Inflammatory macrophage treated with lipopolysaccharide for 4 hours (primary cell): ENCODE measurements around the gene TUBGCP2.

ENCODE experiments used
- DNase-seq: peaks from one replicate; pipeline ENCODE4 v3.0.0-alpha.2; 2020

TUBGCP2 gene

GRCh38 chr10:133339708-133340380 is 31.2 kb upstream of the TUBGCP2 start:
- no peak for DNase-seq

DNA sequence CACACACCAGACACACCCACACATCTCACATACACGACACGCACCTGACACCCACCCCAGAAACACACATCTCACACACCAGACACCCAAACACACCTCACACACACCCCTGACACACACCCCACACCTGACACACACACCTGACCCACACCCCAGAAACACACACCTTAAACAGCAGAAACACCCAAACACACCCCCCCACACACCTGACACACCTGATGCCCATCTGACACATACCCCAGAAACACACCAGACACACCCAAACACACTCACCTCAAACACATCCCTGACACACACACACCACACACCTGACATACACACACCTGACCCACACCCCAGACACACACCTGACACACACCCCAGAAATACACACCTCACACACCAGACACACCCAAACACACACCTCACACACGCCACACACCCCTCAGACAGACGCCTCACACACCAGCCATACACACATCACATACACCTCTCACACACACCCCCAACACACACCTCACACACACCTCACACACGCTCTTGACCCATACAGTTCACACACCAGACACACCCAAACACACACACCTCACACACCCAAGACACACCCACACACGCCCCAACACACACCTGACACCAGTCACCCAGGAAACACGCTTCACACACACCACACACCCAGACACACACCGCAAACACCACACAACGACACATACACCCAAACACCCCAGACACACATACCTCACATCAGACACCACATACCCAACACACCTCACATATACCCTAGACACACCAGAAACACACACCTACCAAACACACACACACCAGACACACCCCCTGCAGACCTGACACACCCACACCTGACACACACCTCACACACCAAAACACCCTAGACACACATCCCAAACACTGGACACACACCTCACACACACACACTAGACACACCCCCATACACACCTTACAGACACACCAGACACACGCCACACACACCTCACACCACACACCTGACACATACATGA is 29.7 kb upstream of the TUBGCP2 start:
- no peak for DNase-seq

DNA sequence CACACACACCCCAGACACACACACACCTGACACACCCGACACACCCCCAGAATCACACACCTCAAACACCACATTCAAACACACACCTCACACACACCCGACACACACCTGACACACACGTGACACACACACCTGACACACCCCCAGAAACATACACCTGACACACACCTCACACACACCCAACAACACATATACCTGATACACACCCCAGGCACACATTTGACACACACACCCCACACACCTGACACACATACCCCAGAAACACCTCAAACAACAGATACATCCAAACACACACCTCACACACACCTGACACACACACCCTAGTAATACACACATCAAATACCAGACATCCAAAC is 28.7 kb upstream of the TUBGCP2 start:
- DNase-seq = no peak

DNA sequence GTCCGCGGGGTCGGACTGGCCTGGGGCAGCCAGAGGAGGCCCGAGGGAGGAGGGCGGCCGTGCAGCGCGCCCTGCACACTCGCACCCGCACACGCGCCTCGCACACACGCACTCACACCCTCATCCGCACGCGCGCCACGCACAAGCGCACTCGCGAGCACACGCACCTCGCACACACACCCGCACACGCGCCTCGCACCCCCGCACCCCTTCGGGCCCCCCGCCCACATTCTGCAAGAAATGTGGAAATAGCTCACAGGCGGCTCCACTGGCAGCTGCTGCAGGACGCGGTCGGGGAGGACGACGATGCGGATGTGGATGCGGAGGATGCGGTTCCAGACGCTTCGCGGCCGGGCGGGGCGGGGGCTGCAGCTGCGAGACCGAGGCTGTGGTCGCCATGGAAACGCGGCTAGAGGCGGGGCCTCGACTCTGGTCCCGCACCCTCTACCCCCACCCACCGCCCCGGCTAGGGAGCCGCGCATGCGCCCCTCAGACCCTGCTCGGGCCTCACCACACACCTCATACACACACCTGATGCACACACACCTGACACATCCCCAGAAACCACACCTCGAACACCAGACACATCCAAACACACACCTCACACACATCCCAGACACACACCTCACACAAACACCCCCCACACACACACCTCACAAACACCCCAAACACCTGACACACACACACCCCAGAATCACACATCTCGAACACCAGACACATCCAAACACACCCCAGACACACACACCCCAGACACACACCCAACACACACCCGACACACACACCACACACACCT is 28.1 kb upstream of the TUBGCP2 start, which contains the start of gene CALY:
Gene CALY (minus strand): TSS at position 320 of the 793 bp plus-strand sequence. CDS start 7,907 bp downstream, outside the sequence.
- no peak for DNase-seq

GRCh38 chr10:133336118-133336576 is 27.5 kb upstream of the TUBGCP2 start:
- no peak for DNase-seq

DNA sequence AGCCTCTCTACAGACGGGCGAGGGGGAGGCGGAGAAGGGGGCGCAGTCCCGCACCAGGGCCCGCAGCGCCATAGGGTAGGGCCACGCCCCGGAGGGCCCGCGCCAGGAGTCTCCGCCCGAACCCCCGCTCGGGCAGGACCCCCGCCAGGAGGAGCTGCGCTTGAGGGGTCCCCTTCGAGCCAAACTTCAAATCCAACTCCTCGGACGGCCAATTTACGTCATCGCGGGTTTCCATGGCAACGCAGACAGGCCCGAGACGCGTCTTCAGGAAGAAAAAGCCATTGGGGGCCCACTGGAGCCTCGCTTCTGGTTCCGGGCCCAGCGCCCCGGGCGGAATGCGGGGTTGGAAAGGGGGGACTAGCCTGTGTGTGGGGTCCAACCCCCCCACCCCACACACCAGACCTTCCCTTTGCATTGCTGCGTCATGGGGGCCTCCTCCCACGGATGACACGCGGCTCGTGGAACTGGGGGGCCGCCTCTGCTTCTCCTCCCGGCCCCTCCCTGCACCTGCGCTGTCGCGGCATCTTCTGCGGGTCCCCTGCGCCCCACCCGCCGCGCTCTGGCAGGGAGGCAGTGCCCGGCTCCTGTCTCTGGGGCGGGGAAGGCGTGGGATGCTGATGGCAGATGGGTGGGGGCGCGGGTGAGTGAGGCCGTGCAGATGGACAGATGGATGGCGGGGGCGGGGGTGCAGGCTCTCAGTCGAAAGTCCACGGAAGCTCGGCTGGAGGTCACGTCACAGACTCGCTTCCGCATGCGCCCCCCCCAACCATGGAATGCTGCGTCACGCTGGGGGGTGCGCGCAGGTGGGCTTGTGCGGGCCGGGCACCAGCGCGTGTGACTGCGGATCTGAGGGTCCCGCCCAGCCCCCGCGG is 26.8 kb upstream of the TUBGCP2 start:
- peak; percentile 52 for DNase-seq

- DNase-seq = no peak
Measured at GRCh38 chr10:133334503-133335245, 26.0 kb upstream of the TUBGCP2 start.

GRCh38 chr10:133332936-133333699 is 24.4 kb upstream of the TUBGCP2 start:
- DNase-seq = no peak

DNA sequence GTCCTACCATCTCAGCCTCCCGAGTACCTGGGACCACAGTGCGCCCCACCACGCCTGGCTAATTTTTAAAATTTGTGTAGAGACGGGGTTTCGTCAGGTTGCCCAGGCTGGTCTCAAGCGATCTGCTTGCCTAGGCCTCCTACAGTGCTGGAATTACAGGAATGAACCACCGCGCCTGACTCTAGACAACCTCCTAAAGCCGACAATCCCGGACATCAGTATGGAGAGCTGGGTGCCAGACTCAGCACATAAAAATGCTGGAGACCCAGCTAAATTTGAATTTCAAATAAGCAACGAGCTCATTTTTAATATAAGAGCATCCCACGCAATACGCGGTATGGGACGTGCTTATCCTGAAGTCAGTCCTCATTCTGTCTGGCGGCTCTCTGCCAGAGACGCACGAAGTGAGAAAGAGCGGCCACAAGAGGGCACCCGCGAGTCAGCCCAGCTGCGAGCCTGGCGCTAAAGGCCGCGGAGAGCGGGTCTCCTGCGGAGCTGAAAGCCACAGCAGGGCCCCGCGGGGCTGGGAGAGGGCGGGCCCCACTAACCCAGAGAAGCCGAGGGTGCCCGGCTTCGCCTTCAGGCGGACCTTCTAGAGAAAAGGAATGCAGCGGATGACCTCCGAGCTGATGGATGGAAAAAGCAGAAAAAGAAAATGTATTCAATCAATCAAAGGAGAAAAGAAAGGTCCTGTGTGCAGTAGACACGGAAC is 21.0 kb upstream of the TUBGCP2 start:
- peak; percentile 79 for DNase-seq

DNA sequence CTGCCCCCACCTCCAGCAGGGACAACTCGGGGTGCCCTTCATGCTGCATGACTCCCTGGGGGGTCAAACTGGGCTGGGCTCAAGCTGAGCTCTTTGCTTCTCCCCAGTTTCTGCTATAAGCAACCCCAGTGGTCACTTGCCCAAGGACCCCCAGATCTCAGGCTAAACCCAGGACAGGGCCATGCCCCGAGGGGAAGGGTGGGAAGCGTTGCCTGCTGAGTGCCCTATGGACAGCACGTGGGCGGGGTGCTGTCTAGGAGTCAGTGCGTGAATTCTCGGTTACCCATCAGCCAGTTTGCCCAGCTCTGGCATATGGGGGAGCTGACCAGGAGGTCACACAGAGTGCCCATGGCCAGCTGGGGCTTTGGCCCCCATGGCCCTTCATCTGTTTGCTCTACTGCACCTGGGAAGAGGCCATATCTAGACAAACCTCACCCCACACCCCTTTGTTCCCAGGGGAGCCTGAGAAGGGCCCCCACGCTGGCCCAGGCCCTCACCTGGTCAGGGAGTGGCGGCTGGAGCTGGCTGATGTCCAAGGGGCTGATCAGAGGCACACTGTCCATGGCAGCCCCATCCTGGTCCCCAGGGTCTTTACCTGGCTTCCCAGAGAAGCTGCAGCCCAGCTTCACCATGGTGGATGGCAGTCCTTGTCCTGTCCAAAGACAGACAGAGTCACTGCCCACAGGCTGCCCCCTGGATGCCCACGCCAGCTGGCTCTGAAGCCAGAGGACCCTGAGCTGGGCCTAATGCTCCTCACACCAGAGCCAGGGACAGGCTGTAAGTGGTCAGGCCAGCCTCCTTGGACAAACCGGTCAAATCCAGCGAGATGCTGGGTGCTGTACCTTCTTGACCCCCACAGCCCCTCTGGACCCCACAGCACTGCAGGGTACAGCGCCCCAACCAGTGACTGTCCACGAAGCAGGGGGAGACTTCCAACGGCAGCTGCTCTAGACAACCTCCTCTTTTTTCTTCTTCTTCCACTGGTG is 20.0 kb upstream of the TUBGCP2 start:
- no peak for DNase-seq

GRCh38 chr10:133327651-133328357 is 19.1 kb upstream of the TUBGCP2 start:
- no peak for DNase-seq

DNA sequence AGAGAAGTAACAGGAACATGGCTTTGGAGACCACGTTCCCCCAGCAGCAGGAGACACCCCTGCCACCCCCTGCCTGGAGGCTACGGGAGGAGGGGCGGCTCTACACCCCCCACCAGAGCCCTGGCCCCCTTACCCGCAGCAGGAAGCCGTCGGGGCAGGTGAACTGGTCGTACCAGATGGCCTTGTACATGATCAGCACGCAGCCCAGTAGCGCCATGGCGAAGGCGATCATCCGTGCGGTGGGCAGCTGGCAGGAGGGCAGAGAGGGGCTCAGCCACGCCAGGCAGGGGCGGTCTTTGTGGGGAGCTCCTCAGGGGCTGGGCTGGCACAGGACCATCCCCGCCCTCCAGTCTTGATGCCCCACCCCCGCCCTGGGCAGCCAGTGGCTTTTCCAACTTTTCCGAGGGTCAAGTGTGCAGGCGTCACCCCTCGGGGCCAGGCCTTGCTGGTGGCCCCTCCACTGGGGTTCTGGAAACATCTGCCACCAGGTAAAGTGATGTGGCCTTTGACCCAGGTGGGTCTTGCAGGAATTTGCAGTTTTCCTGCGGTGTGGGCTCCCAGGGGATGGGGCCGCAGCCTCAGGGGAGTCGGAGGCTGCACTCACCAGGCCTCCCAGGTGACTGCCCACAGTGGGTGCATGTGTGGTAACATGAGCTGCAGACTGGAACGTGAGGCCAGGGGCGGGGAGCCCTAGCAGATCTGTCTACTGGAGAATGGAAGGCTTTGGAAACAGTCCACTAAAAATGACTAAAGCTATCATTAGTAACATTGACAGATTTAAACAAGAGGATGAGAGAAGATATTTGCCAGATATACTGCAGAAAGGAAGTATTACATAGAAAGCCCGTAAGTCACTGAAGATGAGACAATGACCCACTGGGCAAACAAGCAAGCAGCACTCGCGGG is 18.3 kb upstream of the TUBGCP2 start:
- no peak for DNase-seq

- DNase-seq = no peak
Measured at GRCh38 chr10:133326223-133326551, 17.5 kb upstream of the TUBGCP2 start.

DNA sequence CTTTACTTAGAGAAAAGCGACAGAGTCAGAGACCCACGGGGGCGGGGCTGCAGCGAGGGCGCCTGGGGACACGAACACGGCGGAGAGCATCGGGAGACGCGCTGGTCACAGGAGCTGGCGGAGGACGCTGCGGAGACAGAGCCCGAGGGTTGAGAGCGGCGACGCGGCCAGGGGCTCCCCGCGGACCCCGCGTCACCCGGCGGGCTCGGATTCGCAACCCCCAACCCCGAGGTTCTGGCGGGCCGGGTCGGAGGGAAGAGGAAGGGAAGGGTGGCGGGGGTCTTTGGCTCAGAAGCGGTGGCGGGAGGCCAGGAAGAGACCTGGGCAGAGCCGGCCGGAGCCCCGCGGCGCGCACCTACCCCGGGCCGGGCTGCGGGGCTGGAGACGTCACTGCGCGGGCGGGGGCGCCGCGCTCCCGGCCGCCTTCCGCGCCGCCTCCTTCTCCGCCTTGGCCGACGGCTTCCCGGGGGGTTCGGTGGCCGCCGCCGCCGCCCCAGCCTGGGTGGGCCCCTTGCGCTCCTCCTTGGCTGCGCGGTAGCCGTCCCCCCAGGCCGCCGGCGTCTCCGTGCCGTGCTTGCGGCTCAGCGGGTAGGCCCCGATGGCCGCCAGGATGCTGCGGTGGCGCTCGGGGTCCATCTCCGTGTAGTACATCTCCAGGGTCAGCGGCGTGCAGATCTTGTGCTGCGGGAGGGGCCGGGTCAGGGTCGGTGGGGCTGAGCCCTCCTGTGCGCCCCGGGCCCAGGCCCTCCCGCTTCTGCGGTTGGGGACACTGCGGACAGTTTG is 17.0 kb upstream of the TUBGCP2 start:
- no peak for DNase-seq

DNA sequence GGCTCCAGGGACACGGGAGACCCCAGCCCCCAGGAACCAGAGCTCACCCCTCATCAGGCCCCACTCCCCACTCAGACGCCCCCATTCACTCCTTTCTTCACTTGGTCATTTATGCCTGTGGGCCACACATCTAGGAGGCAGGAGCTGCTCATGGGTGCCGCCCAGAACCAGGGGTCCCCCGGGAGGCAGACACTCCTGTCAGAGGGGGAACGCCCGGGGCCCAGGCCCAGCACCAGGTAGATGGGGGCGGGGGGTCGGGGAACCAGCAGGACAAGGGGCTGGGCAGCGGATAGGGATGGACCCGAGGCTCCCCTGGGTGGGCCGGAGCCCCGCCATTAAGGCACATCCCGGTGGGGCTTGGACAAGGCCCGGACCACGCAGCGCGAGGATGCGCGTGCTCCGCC is 16.2 kb upstream of the TUBGCP2 start:
- DNase-seq = no peak

DNA sequence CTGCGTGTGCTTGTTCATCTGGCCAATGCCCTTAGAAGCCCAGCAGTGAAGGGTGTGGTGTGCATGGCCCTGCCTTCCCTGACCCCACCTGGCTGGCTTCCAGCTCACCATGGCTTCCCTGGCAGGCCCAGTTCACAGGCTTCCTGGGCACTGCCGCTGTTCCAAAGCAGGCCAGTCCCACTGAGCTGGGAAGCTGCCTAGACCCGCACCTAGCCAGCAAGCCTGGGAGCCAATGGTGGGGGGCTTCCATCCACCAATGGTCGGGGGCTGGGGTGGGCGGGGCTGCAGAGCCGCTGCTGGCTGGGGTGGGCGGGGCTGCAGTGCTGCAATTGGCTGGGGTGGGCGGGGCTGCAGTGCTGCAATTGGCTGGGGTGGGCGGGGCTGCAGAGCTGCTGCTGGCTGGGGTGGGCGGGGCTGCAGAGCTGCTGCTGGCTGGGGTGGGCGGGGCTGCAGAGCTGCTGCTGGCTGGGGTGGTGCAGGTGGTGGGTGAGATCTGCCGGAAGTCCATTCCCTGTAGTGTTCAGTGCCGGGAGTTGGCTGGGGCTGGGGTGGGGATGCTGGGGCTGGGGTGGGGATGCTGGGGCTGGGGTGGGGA is 15.6 kb upstream of the TUBGCP2 start:
- DNase-seq = peak; percentile 20
